Thymus (tissue), 11 donors: ENCODE data around the gene TXNRD2. TPM values are rescaled to one million over a fixed set of nuclear protein-coding genes. Genes with fewer than 3 reads are reported as not detected.

ENCODE experiments used
- DNase-seq, 9 donors: peaks; one replicate each; pipeline ENCODE4 v3.0.0-alpha.2; 2013; ENCODE audit warnings: low spot score in 9 of 9, low read depth in 6 of 9, missing footprints in 1 of 9
- H3K27ac ChIP-seq, 2 donors: one replicate each; pipeline ENCODE4 v1.5.1; 2013; ENCODE audit warnings: control low read depth in 1 of 2, low read depth in 1 of 2, low read length in 1 of 2, mild to moderate bottlenecking in 1 of 2, moderate library complexity in 1 of 2
- H3K27me3 ChIP-seq, 2 donors: one replicate each; pipeline ENCODE4 v1.5.1; 2013; ENCODE audit warnings: low read length in 1 of 2; ENCODE audit not compliant: control insufficient read depth in 2 of 2, insufficient read depth in 1 of 2
- H3K36me3 ChIP-seq, 2 donors: one replicate each; pipeline ENCODE4 v1.5.1; 2013; ENCODE audit warnings: low read length in 1 of 2, mild to moderate bottlenecking in 1 of 2, moderate library complexity in 1 of 2; ENCODE audit not compliant: control insufficient read depth in 2 of 2, insufficient read depth in 2 of 2
- H3K4me1 ChIP-seq, 2 donors: one replicate each; pipeline ENCODE4 v1.5.1; 2013; ENCODE audit warnings: low read length in 2 of 2; ENCODE audit not compliant: control insufficient read depth in 2 of 2, insufficient read depth in 2 of 2
- H3K4me3 ChIP-seq, 2 donors: one replicate each; pipeline ENCODE4 v1.5.1; 2013; ENCODE audit warnings: low read length in 2 of 2, control low read depth in 1 of 2, mild to moderate bottlenecking in 1 of 2
- H3K9me3 ChIP-seq, 2 donors: one replicate each; pipeline ENCODE4 v1.5.1; 2013; ENCODE audit warnings: low read length in 1 of 2, mild to moderate bottlenecking in 1 of 2; ENCODE audit not compliant: control insufficient read depth in 2 of 2, insufficient read depth in 1 of 2
- WGBS: extraction: QIAGEN DNeasy Blood & Tissue Kit; methylation state at CpG from one replicate; pipeline ENCODE4 v1.1.7; 2013; 5-methylcytosine and 5-hydroxymethylcytosine counted together
- polyA plus RNA-seq: library from polyadenylated mRNA; stranded (reverse); fragments of 200-250 nt; gene quantifications from one replicate; pipeline ENCODE4 v1.2.3, GENCODE V29; 2013
- total RNA-seq: library from RNA; stranded (reverse); fragments of 120-200 nt; gene quantifications from one replicate; pipeline ENCODE4 v1.2.4, GENCODE V29; 2013
- donor health status: healthy.

Gene TXNRD2
- total and polyA plus RNA-seq, 2 donors, result 10.1 to 24.2 TPM

- WGBS, result 87% methylated on average over 16 of the region's 16 CpGs
- H3K36me3 ChIP-seq, result peaks cover 4 to 5% of the 10 kb centered on the region in 2 donors
- DNase-seq, result no peak
- no peak overlapping the region for H3K27ac ChIP-seq
- peaks cover under 1 to 1% of the 10 kb centered on the region in 2 donors for H3K9me3 ChIP-seq
- H3K4me1 ChIP-seq, result peaks cover 2 to 74% of the 10 kb centered on the region in 2 donors
- H3K4me3 ChIP-seq, result no peak overlapping the region
- H3K27me3 ChIP-seq, result no peaks in the 10 kb centered on the region
These were observed 37.3 kb downstream of the TXNRD2 start for GRCh38 chr22:19904174-19904856.

GRCh38 chr22:19903513-19903912 is 38.1 kb downstream of the TXNRD2 start:
- no peak overlapping the region for H3K4me3 ChIP-seq
- peaks cover 4 to 9% of the 10 kb centered on the region in 2 donors for H3K36me3 ChIP-seq
- peaks cover 1 to 5% of the 10 kb centered on the region in 2 donors for H3K9me3 ChIP-seq
- WGBS, result 92% methylated on average over 12 of the region's 12 CpGs
- no peak for DNase-seq
- no peak overlapping the region for H3K27ac ChIP-seq
- no peaks in the 10 kb centered on the region for H3K27me3 ChIP-seq
- peaks cover 10 to 79% of the 10 kb centered on the region in 2 donors for H3K4me1 ChIP-seq

- Histone ChIP-seq H3K27me3 (no peaks in the 10 kb centered on the region), H3K9me3 (peaks cover 1 to 5% of the 10 kb centered on the region in 2 donors), H3K36me3 (peaks cover 4 to 9% of the 10 kb centered on the region in 2 donors), H3K27ac (no peak overlapping the region), H3K4me1 (peaks cover 15 to 84% of the 10 kb centered on the region in 2 donors), H3K4me3 (no peak overlapping the region)
- DNase-seq, result no peak
- 92% methylated on average over 9 of the region's 9 CpGs for WGBS
These were observed 38.6 kb downstream of the TXNRD2 start for GRCh38 chr22:19903031-19903430.

- Histone ChIP-seq H3K36me3 (peaks cover 4 to 9% of the 10 kb centered on the region in 2 donors), H3K9me3 (peaks cover 1 to 5% of the 10 kb centered on the region in 2 donors), H3K27ac (no peak overlapping the region), H3K4me3 (no peak overlapping the region), H3K4me1 (peaks cover 22 to 91% of the 10 kb centered on the region in 2 donors), H3K27me3 (no peaks in the 10 kb centered on the region)
- DNase-seq, result no peak
- 93% methylated on average over 7 of the region's 7 CpGs for WGBS
These were observed 39.3 kb downstream of the TXNRD2 start for GRCh38 chr22:19902245-19902715.

- Histone ChIP-seq H3K27ac (no peak overlapping the region), H3K9me3 (peaks cover 1 to 5% of the 10 kb centered on the region in 2 donors), H3K4me3 (no peak overlapping the region), H3K27me3 (no peaks in the 10 kb centered on the region), H3K36me3 (peaks cover 4 to 9% of the 10 kb centered on the region in 2 donors), H3K4me1 (peaks cover 28 to 96% of the 10 kb centered on the region in 2 donors)
- WGBS, result 96% methylated on average over 11 of the region's 11 CpGs
- DNase-seq, result no peak
These were observed 39.9 kb downstream of the TXNRD2 start for GRCh38 chr22:19901577-19902244.

- Histone ChIP-seq H3K27ac (no peak overlapping the region), H3K27me3 (no peaks in the 10 kb centered on the region), H3K4me3 (no peak overlapping the region), H3K9me3 (peaks cover 1 to 5% of the 10 kb centered on the region in 2 donors), H3K4me1 (peaks cover 34 to 96% of the 10 kb centered on the region in 2 donors), H3K36me3 (peaks cover 4 to 9% of the 10 kb centered on the region in 2 donors)
- WGBS, result 96% methylated on average over 13 of the region's 13 CpGs
- no peak for DNase-seq
These were observed 40.7 kb downstream of the TXNRD2 start for GRCh38 chr22:19900707-19901436.

- Histone ChIP-seq H3K4me3 (no peak overlapping the region), H3K4me1 (peaks cover 48 to 98% of the 10 kb centered on the region in 2 donors), H3K9me3 (peaks cover 0 to 5% of the 10 kb centered on the region in 2 donors), H3K27ac (peak overlapping the region in 1 of 2 donors; percentile 100), H3K27me3 (no peaks in the 10 kb centered on the region), H3K36me3 (peaks cover 5 to 9% of the 10 kb centered on the region in 2 donors)
- DNase-seq, result no peak
- WGBS, result 96% methylated on average over 16 of the region's 16 CpGs
These were observed 42.6 kb downstream of the TXNRD2 start for GRCh38 chr22:19898831-19899567.

- Histone ChIP-seq H3K27ac (peak overlapping the region in 1 of 2 donors; percentile 100), H3K4me1 (peaks cover 56 to 98% of the 10 kb centered on the region in 2 donors), H3K4me3 (no peak overlapping the region), H3K9me3 (peaks cover 0 to 5% of the 10 kb centered on the region in 2 donors), H3K27me3 (no peaks in the 10 kb centered on the region), H3K36me3 (peaks cover 7 to 9% of the 10 kb centered on the region in 2 donors)
- DNase-seq, result peak in 1 of 9 donors; percentile 63
- 71% methylated on average over 7 of the region's 7 CpGs for WGBS
These were observed 43.5 kb downstream of the TXNRD2 start for GRCh38 chr22:19898145-19898544.
